ENCODE measurements around the gene NPIPA1.
"Not testable (repeated sequence)": the region's sequence is repeated elsewhere in the genome, so short reads cannot be mapped to it uniquely, and the experiment has no call there.

The NPIPA1 gene

DNA sequence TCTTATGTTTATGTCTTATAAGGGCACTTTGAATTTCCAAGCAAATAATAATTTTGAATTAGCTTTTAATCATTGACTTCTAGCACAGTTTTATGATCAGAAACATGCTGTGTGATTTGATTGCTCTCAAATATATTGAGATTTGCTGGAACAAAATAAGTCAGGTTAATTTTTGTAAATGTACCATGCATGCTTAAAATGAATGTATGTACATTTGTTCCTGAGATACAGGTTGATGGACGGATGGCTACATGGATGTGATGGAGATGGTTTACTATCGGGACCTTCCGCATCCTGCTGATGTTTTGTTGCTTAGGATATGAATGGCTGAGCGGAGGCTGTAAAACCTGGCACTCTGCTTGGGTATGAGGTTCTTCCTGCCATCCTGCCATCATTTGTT lies at the start of gene NPIPA1:
TSS of gene NPIPA1 (plus strand) at position 301 of the 400 bp plus-strand sequence. CDS start at position 301, 0 bp downstream.
- not testable (repeated sequence) for DNase-seq (ENCODE audit: low spot score)

- not testable (repeated sequence) for DNase-seq (ENCODE audit: low spot score)
Observed at GRCh38 chr16:14892111-14892510, 45.1 kb upstream of the NPIPA1 start.

DNA sequence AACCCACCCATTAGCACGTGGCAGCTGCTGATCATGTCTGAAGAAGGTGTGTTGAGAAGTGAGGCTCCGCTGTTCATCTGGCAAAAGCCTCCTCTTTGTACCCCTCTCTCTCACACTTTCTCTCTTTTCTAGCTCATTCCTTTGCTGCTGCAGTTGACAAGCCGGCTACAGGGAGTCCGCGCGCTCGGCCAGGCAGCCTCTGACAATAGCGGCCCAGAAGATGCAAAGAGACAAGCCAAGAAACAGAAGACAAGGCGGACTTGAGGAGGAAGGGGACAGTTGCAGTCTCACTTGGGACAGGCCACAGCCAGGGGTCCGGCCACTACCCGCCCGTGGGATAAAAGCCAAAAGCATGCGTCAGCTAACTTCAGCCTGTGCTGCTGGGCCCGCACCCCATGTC lies 41.9 kb upstream of the NPIPA1 start:
- DNase-seq (ENCODE audit: low spot score): not testable (repeated sequence)

DNA sequence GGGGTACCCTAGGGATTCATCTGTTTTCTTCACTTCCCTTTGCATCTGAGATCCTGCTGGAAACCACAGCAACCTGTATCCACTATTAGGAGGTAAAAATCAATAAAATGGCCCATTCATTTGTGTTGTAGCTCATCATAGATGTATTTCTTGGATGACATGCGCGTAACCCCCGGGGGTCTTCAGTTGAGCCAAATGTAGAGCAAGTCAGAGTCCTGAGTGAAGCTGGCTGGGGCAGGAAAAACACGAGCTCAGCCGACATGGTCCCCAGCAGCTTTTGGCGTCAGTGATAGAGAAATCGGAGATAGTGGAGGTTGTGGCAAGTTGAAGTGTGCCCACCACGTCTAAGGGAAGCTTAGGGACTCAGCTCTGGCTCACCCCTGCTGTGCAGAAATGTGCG lies 41.2 kb upstream of the NPIPA1 start:
- DNase-seq (ENCODE audit: low spot score): not testable (repeated sequence)

- DNase-seq (ENCODE audit: low spot score): not testable (repeated sequence)
Observed at GRCh38 chr16:14897006-14897664, 40.1 kb upstream of the NPIPA1 start.

DNA sequence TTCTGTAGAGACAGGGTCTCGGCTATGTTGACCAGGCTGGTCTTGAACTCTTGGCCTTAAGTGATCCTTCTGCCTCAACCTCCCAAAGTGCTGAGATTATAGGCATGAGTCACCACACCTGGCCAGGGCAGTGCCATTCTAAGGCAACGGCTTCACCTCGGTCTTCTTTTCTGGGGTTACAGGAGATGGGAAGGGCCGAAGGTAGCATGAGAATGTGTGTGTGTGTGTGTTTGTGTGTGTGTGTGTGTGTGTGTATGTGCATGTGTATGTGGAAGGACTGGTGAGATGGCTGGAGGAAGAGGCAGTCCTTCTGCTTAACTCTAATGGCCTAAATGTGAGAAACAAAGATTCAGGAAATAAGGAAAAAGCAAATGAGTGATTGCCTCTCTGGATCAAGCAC lies 39.1 kb upstream of the NPIPA1 start:
- DNase-seq (ENCODE audit: low spot score): not testable (repeated sequence)

- DNase-seq (ENCODE audit: low spot score): not testable (repeated sequence)
Observed at GRCh38 chr16:14903191-14903957, 33.9 kb upstream of the NPIPA1 start.

DNA sequence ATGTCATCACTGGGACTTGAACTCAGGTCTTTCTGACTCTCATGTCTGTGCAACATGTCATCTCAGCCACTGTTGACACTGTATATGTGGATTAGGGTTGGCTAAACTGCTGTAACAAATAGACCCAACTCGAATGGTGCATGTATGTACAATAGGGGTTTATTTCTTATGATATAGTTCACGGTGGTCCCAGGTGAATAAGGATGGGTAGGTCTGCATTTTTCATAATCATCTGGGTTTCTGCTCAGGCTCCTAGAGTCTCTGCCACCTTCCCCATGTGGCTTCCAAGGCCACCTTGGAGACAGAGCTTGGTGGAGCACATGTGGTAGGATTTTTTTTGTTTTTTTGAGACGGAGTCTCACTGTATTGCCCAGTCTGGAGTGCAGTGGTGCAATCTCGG lies 27.5 kb upstream of the NPIPA1 start:
- DNase-seq (ENCODE audit: low spot score): not testable (repeated sequence)

- DNase-seq (ENCODE audit: low spot score): not testable (repeated sequence)
Observed at GRCh38 chr16:14910833-14911629, 26.2 kb upstream of the NPIPA1 start.

- not testable (repeated sequence) for DNase-seq (ENCODE audit: low spot score)
Observed at GRCh38 chr16:14911954-14912353, 25.3 kb upstream of the NPIPA1 start.

- DNase-seq (ENCODE audit: low spot score): not testable (repeated sequence)
Observed at GRCh38 chr16:14912588-14912987, 24.7 kb upstream of the NPIPA1 start.

GRCh38 chr16:14918504-14918903 lies 18.7 kb upstream of the NPIPA1 start:
- DNase-seq (ENCODE audit: low spot score): not testable (repeated sequence)

DNA sequence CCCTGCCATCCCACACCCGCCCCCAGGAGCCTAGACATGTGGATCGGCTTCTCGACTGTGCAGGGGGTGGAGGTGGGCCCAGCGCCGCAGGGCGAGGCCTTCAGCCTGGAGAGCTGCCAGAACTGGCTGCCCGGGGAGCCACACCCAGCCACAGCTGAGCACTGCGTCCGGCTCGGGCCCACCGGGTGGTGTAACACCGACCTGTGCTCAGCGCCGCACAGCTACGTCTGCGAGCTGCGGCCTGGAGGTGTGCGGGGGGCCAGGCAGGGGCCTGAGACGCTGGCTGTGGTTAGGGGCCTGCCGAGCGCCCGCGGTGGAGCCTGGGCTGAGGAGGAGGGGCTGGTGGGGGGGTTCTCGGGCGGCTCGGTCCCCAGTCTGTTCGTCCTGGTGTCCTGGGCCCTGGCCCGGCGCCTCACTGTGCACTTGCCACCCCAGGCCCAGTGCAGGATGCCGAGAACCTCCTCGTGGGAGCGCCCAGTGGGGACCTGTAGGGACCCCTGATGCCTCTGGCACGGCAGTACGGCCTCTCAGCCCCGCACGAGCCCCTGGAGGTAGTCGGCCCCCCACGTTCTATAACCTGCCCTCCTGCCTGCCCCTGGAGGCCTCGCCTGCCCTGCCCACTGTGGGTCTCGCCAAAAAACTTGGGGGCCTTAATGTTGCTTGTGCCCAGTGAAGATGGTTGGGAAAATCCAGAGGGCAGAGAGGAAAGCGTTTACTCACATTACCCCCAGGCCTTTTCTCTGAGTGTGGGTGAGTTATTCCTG lies 17.2 kb upstream of the NPIPA1 start:
- DNase-seq (ENCODE audit: low spot score): not testable (repeated sequence)

- not testable (repeated sequence) for DNase-seq (ENCODE audit: low spot score)
Observed at GRCh38 chr16:14922285-14922684, 15.0 kb upstream of the NPIPA1 start.

- not testable (repeated sequence) for DNase-seq (ENCODE audit: low spot score)
Observed at GRCh38 chr16:14922968-14923367, 14.3 kb upstream of the NPIPA1 start.

GRCh38 chr16:14923394-14924088 lies 13.7 kb upstream of the NPIPA1 start:
- DNase-seq (ENCODE audit: low spot score): not testable (repeated sequence)

DNA sequence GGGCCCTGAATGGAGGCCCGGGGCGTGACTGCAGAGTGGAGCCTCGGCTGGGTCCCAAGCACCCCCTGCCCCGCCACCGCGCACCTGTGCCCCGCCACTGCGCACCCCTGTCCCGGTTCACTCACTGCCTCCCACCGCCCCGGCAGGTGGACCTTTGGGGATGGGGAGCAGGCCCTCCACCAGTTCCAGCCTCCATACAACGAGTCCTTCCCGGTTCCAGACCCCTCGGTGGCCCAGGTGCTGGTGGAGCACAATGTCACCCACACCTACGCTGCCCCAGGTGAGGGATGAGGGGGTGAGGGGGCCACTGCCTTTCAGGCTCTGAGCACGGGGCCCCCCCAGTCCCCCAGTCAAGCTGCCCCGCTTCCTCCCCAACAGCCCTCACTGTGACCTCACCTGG lies 12.9 kb upstream of the NPIPA1 start:
- DNase-seq (ENCODE audit: low spot score): not testable (repeated sequence)

- DNase-seq (ENCODE audit: low spot score): not testable (repeated sequence)
Observed at GRCh38 chr16:14924982-14925381, 12.3 kb upstream of the NPIPA1 start.

GRCh38 chr16:14928064-14928714 lies 9.1 kb upstream of the NPIPA1 start:
- DNase-seq (ENCODE audit: low spot score): not testable (repeated sequence)

DNA sequence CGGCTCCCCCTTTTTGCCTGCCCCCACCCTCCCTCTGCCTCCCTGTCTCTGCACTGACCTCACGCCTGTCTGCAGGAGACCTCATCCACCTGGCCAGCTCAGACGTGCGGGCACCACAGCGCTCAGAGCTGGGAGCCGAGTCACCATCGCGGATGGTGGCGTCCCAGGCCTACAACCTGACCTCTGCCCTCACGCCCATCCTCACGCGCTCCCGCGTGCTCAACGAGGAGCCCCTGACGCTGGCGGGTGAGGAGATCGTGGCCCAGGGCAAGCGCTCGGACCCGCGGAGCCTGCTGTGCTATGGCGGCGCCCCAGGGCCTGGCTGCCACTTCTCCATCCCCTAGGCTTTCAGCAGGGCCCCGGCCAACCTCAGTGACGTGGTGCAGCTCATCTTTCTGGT lies 8.1 kb upstream of the NPIPA1 start:
- not testable (repeated sequence) for DNase-seq (ENCODE audit: low spot score)
